ENCODE measurements around the gene HEXIM2. TPM values are rescaled to one million over a fixed set of nuclear protein-coding genes. Genes with fewer than 3 reads are reported as not detected.

HEXIM2 gene
- total RNA-seq, 1 donor from 2014 or later, result 10.4 TPM

- TF ChIP-seq, protein P1, sequence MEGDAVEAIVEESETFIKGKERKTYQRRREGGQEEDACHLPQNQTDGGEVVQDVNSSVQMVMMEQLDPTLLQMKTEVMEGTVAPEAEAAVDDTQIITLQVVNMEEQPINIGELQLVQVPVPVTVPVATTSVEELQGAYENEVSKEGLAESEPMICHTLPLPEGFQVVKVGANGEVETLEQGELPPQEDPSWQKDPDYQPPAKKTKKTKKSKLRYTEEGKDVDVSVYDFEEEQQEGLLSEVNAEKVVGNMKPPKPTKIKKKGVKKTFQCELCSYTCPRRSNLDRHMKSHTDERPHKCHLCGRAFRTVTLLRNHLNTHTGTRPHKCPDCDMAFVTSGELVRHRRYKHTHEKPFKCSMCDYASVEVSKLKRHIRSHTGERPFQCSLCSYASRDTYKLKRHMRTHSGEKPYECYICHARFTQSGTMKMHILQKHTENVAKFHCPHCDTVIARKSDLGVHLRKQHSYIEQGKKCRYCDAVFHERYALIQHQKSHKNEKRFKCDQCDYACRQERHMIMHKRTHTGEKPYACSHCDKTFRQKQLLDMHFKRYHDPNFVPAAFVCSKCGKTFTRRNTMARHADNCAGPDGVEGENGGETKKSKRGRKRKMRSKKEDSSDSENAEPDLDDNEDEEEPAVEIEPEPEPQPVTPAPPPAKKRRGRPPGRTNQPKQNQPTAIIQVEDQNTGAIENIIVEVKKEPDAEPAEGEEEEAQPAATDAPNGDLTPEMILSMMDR (conservative IDR thresholded peaks at IDR 0.05), result no peak
- Mint-ChIP-seq H3K4me3 (no peak overlapping the region), H3K4me1 (peaks cover 7% of the 10 kb centered on the region), H3K36me3 (ENCODE audit: low read depth) (no peaks in the 10 kb centered on the region), H3K9me3 (no peaks in the 10 kb centered on the region), H3K27ac (ENCODE audit: unreplicated experiment) (no peak overlapping the region), H3K27me3 (ENCODE audit: low read depth) (no peaks in the 10 kb centered on the region)
- no peak for DNase-seq (ENCODE audit: low read depth, low spot score)
These were observed 32.2 kb upstream of the HEXIM2 start for GRCh38 chr17:45129426-45129939.

DNA sequence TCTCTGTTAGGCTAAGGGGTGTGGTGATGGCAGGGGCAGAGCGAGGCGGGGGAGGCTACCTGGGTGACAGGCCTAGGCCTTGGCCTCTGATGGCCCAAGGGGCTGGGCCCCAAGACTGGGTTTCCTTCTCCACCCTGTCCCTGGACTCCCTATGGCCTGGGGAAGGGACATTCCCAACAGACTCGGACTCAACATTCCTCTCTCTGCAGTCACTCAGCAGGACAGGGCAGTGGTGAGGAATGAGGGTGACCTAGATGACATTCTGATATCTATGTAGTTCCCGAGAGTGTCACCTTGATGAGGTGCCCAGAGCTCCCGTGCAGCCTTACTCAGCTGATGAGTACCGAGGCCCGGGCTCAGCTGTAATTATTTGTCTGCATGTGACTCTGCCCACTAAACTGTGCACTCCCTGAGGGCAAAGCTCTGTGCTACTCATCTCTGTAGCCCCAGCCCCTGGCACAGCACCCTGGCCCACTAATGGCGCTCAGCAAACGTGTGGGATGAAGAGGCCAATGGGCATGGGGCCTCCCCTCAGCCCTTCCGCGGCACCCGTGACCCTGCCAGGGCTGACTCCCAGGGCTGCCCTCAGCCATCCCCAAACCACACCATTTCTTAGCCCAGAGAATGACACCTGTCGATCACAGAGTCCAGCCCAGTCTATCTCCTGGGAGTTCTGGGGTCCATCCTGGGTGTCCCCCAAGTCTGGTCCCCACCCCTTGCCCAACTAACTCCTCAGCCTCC lies 31.6 kb upstream of the HEXIM2 start:
- no peaks in the 10 kb centered on the region for H3K9me3 Mint-ChIP-seq
- TF ChIP-seq, protein P1 (conservative IDR thresholded peaks at IDR 0.05), result no peak
- peaks cover 8% of the 10 kb centered on the region for H3K4me1 Mint-ChIP-seq
- H3K27me3 Mint-ChIP-seq (ENCODE audit: low read depth), result peaks cover under 1% of the 10 kb centered on the region
- no peaks in the 10 kb centered on the region for H3K36me3 Mint-ChIP-seq (ENCODE audit: low read depth)
- H3K27ac Mint-ChIP-seq (ENCODE audit: unreplicated experiment), result no peak overlapping the region
- DNase-seq (ENCODE audit: low read depth, low spot score), result no peak
- peak overlapping the region; percentile 84 for H3K4me3 Mint-ChIP-seq

- H3K27ac Mint-ChIP-seq (ENCODE audit: unreplicated experiment), result peak overlapping the region; percentile 35
- H3K27me3 Mint-ChIP-seq (ENCODE audit: low read depth), result peaks cover 4% of the 10 kb centered on the region
- H3K4me1 Mint-ChIP-seq, result peaks cover 16% of the 10 kb centered on the region
- H3K9me3 Mint-ChIP-seq, result no peaks in the 10 kb centered on the region
- no peak for DNase-seq (ENCODE audit: low read depth, low spot score)
- no peaks in the 10 kb centered on the region for H3K36me3 Mint-ChIP-seq (ENCODE audit: low read depth)
- H3K4me3 Mint-ChIP-seq, result peak overlapping the region; percentile 84
- TF ChIP-seq, protein P1 (conservative IDR thresholded peaks at IDR 0.05), result no peak
These were observed 30.7 kb upstream of the HEXIM2 start for GRCh38 chr17:45130681-45131615.

GRCh38 chr17:45131616-45132319 lies 29.9 kb upstream of the HEXIM2 start:
- DNase-seq (ENCODE audit: low read depth, low spot score), result peak; percentile 84
- Mint-ChIP-seq H3K9me3 (no peaks in the 10 kb centered on the region), H3K27ac (ENCODE audit: unreplicated experiment) (no peak overlapping the region), H3K4me3 (peak overlapping the region; percentile 84), H3K4me1 (peaks cover 17% of the 10 kb centered on the region), H3K27me3 (ENCODE audit: low read depth) (peaks cover 4% of the 10 kb centered on the region), H3K36me3 (ENCODE audit: low read depth) (no peaks in the 10 kb centered on the region)
- TF ChIP-seq, protein P1 (conservative IDR thresholded peaks at IDR 0.05), result peak; percentile 98

DNA sequence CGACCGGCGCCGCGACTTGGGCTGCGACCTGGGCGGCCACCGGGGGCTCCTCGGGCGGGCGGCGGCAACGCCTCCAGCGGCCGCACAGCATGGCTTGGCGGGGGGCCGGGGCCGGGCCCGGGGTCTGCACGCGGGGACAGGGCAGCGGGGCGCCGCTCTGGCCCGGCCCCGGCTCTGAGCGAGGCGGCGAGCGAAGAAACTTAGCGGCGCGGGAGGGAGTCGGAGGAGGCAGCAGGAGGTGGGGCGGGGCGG lies 29.4 kb upstream of the HEXIM2 start, which contains the start of gene PLCD3:
PLCD3 (minus strand) TSS at position 196 of the 252 bp plus-strand sequence; CDS start at position 91, 105 bp downstream.
- no peaks in the 10 kb centered on the region for H3K9me3 Mint-ChIP-seq
- TF ChIP-seq, protein P1 (conservative IDR thresholded peaks at IDR 0.05), result no peak
- H3K27me3 Mint-ChIP-seq (ENCODE audit: low read depth), result peaks cover 4% of the 10 kb centered on the region
- DNase-seq (ENCODE audit: low read depth, low spot score), result no peak
- peaks cover 17% of the 10 kb centered on the region for H3K4me1 Mint-ChIP-seq
- peak within 1 kb of the TSS; percentile 91 for H3K4me3 Mint-ChIP-seq
- H3K36me3 Mint-ChIP-seq (ENCODE audit: low read depth), result no peaks in the 10 kb centered on the region
- H3K27ac Mint-ChIP-seq (ENCODE audit: unreplicated experiment), result peak within 1 kb of the TSS; percentile 86

Measured in neural crest cell (in vitro differentiated cells).